Measurements from ENCODE around the gene RABGGTA.

RABGGTA gene

GRCh38 chr14:24277606-24278321 lies 6.4 kb upstream of the RABGGTA start:
- Mint-ChIP-seq H3K27ac (no peak overlapping the region), H3K36me3 (ENCODE audit: low read depth) (peaks cover 2% of the 10 kb centered on the region), H3K9me3 (no peaks in the 10 kb centered on the region), H3K4me3 (no peak overlapping the region), H3K4me1 (ENCODE audit: low read depth) (peaks cover 36% of the 10 kb centered on the region), H3K27me3 (ENCODE audit: low read depth) (no peaks in the 10 kb centered on the region)

- H3K27me3 Mint-ChIP-seq (ENCODE audit: low read depth): no peaks in the 10 kb centered on the region
- H3K27ac Mint-ChIP-seq: peak overlapping the region; percentile 37
- peaks cover 43% of the 10 kb centered on the region for H3K4me1 Mint-ChIP-seq (ENCODE audit: low read depth)
- H3K4me3 Mint-ChIP-seq: no peak overlapping the region
- H3K9me3 Mint-ChIP-seq: no peaks in the 10 kb centered on the region
- peaks cover 2% of the 10 kb centered on the region for H3K36me3 Mint-ChIP-seq (ENCODE audit: low read depth)
These were observed 5.7 kb upstream of the RABGGTA start for GRCh38 chr14:24277071-24277470.

GRCh38 chr14:24274101-24274543 lies 2.7 kb upstream of the RABGGTA start:
- Mint-ChIP-seq H3K4me1 (ENCODE audit: low read depth) (peaks cover 51% of the 10 kb centered on the region), H3K9me3 (no peaks in the 10 kb centered on the region), H3K27me3 (ENCODE audit: low read depth) (no peaks in the 10 kb centered on the region), H3K27ac (peak overlapping the region; percentile 87), H3K36me3 (ENCODE audit: low read depth) (peaks cover 10% of the 10 kb centered on the region), H3K4me3 (peak overlapping the region; percentile 33)

- peak overlapping the region; percentile 87 for H3K27ac Mint-ChIP-seq
- H3K9me3 Mint-ChIP-seq: no peaks in the 10 kb centered on the region
- no peaks in the 10 kb centered on the region for H3K27me3 Mint-ChIP-seq (ENCODE audit: low read depth)
- H3K4me1 Mint-ChIP-seq (ENCODE audit: low read depth): peaks cover 47% of the 10 kb centered on the region
- peak overlapping the region; percentile 41 for H3K4me3 Mint-ChIP-seq
- peaks cover 12% of the 10 kb centered on the region for H3K36me3 Mint-ChIP-seq (ENCODE audit: low read depth)
These were observed 2.1 kb upstream of the RABGGTA start for GRCh38 chr14:24273422-24273998.

GRCh38 chr14:24272467-24272866 lies 1.1 kb upstream of the RABGGTA start:
- Mint-ChIP-seq H3K4me3 (peak overlapping the region; percentile 93), H3K4me1 (ENCODE audit: low read depth) (peaks cover 44% of the 10 kb centered on the region), H3K36me3 (ENCODE audit: low read depth) (peaks cover 12% of the 10 kb centered on the region)

GRCh38 chr14:24271834-24272263 lies 452 bp upstream of the RABGGTA start:
- Mint-ChIP-seq H3K4me3 (peak overlapping the region; percentile 93), H3K27ac (peak overlapping the region; percentile 96), H3K27me3 (ENCODE audit: low read depth) (no peaks in the 10 kb centered on the region), H3K9me3 (no peaks in the 10 kb centered on the region), H3K36me3 (ENCODE audit: low read depth) (peaks cover 15% of the 10 kb centered on the region), H3K4me1 (ENCODE audit: low read depth) (peaks cover 40% of the 10 kb centered on the region)

More at GRCh38 chr14:24272467-24272866, 1.1 kb upstream of the RABGGTA start:
- Mint-ChIP-seq H3K9me3 (no peaks in the 10 kb centered on the region), H3K27ac (peak overlapping the region; percentile 96), H3K27me3 (ENCODE audit: low read depth) (no peaks in the 10 kb centered on the region)

GRCh38 chr14:24270537-24271133 lies 762 bp downstream of the RABGGTA start:
- Mint-ChIP-seq H3K27ac (peak overlapping the region; percentile 95), H3K27me3 (ENCODE audit: low read depth) (no peaks in the 10 kb centered on the region), H3K36me3 (ENCODE audit: low read depth) (peaks cover 24% of the 10 kb centered on the region), H3K9me3 (no peaks in the 10 kb centered on the region), H3K4me1 (ENCODE audit: low read depth) (peaks cover 39% of the 10 kb centered on the region), H3K4me3 (peak overlapping the region; percentile 93)

GRCh38 chr14:24269910-24270536 lies 1.4 kb downstream of the RABGGTA start:
- H3K27me3 Mint-ChIP-seq (ENCODE audit: low read depth): no peaks in the 10 kb centered on the region
- H3K27ac Mint-ChIP-seq: no peak overlapping the region
- peaks cover 24% of the 10 kb centered on the region for H3K36me3 Mint-ChIP-seq (ENCODE audit: low read depth)
- peak overlapping the region; percentile 26 for H3K4me3 Mint-ChIP-seq
- H3K9me3 Mint-ChIP-seq: no peaks in the 10 kb centered on the region
- peaks cover 37% of the 10 kb centered on the region for H3K4me1 Mint-ChIP-seq (ENCODE audit: low read depth)

- Mint-ChIP-seq H3K4me1 (ENCODE audit: low read depth) (peaks cover 35% of the 10 kb centered on the region), H3K4me3 (no peak overlapping the region), H3K27me3 (ENCODE audit: low read depth) (no peaks in the 10 kb centered on the region), H3K9me3 (no peaks in the 10 kb centered on the region), H3K27ac (no peak overlapping the region), H3K36me3 (ENCODE audit: low read depth) (peaks cover 27% of the 10 kb centered on the region)
These were observed 2.0 kb downstream of the RABGGTA start for GRCh38 chr14:24269368-24269767.

GRCh38 chr14:24268225-24268624 lies 3.2 kb downstream of the RABGGTA start:
- Mint-ChIP-seq H3K27ac (no peak overlapping the region), H3K36me3 (ENCODE audit: low read depth) (peaks cover 27% of the 10 kb centered on the region), H3K9me3 (no peaks in the 10 kb centered on the region), H3K27me3 (ENCODE audit: low read depth) (no peaks in the 10 kb centered on the region), H3K4me1 (ENCODE audit: low read depth) (peaks cover 24% of the 10 kb centered on the region), H3K4me3 (no peak overlapping the region)

- Mint-ChIP-seq H3K36me3 (ENCODE audit: low read depth) (peaks cover 27% of the 10 kb centered on the region), H3K27ac (no peak overlapping the region), H3K9me3 (no peaks in the 10 kb centered on the region), H3K27me3 (ENCODE audit: low read depth) (no peaks in the 10 kb centered on the region), H3K4me1 (ENCODE audit: low read depth) (peaks cover 20% of the 10 kb centered on the region), H3K4me3 (no peak overlapping the region)
These were observed 3.9 kb downstream of the RABGGTA start for GRCh38 chr14:24267516-24267915.

GRCh38 chr14:24266344-24267244 lies 4.8 kb downstream of the RABGGTA start:
- Mint-ChIP-seq H3K27me3 (ENCODE audit: low read depth) (no peaks in the 10 kb centered on the region), H3K9me3 (no peaks in the 10 kb centered on the region), H3K4me3 (no peak overlapping the region), H3K36me3 (ENCODE audit: low read depth) (peaks cover 24% of the 10 kb centered on the region), H3K27ac (no peak overlapping the region), H3K4me1 (ENCODE audit: low read depth) (peaks cover 11% of the 10 kb centered on the region)

- no peaks in the 10 kb centered on the region for H3K4me1 Mint-ChIP-seq (ENCODE audit: low read depth)
- no peak overlapping the region for H3K4me3 Mint-ChIP-seq
- H3K27ac Mint-ChIP-seq: no peak overlapping the region
- no peaks in the 10 kb centered on the region for H3K9me3 Mint-ChIP-seq
- no peaks in the 10 kb centered on the region for H3K27me3 Mint-ChIP-seq (ENCODE audit: low read depth)
- H3K36me3 Mint-ChIP-seq (ENCODE audit: low read depth): peaks cover 21% of the 10 kb centered on the region
These were observed 7.1 kb downstream of the RABGGTA start for GRCh38 chr14:24264298-24264697.

GRCh38 chr14:24263848-24264247 lies 7.5 kb downstream of the RABGGTA start:
- Mint-ChIP-seq H3K36me3 (ENCODE audit: low read depth) (peaks cover 17% of the 10 kb centered on the region), H3K4me1 (ENCODE audit: low read depth) (no peaks in the 10 kb centered on the region), H3K9me3 (no peaks in the 10 kb centered on the region), H3K4me3 (no peak overlapping the region), H3K27me3 (ENCODE audit: low read depth) (no peaks in the 10 kb centered on the region), H3K27ac (no peak overlapping the region)

All from T-helper 1 cell treated with Interleukin-12 subunit alpha and Interleukin-12 subunit beta and Interleukin-4 antibody, amounts not matched to agents 30 μg/mL and 1 μg/mL, for 36 hours (primary cell).